ENCODE results near the gene DRAP1. TPM values are rescaled to one million over a fixed set of nuclear protein-coding genes. Genes with fewer than 3 reads are reported as not detected.

The DRAP1 gene
- total and polyA plus RNA-seq, 9 of the 15 experiments (the other 6 are each of a cell fraction or from before 2014, with no cell fraction given): 9.6 to 200 (median 92.9) TPM

- TF ChIP-seq, protein P1, sequence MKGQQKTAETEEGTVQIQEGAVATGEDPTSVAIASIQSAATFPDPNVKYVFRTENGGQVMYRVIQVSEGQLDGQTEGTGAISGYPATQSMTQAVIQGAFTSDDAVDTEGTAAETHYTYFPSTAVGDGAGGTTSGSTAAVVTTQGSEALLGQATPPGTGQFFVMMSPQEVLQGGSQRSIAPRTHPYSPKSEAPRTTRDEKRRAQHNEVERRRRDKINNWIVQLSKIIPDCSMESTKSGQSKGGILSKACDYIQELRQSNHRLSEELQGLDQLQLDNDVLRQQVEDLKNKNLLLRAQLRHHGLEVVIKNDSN (CRISPR knock-in tag; IDR thresholded peaks at IDR 0.05): no peak
- peak; percentile 44; the same call in 1 of the 2 replicates for TF ChIP-seq E2F1 (CRISPR knock-in tag; IDR thresholded peaks at IDR 0.05)
- no peak for TF ChIP-seq HNRNPUL1 (IDR thresholded peaks at IDR 0.05; ENCODE audit: low read length)
- TF ChIP-seq, protein P2, sequence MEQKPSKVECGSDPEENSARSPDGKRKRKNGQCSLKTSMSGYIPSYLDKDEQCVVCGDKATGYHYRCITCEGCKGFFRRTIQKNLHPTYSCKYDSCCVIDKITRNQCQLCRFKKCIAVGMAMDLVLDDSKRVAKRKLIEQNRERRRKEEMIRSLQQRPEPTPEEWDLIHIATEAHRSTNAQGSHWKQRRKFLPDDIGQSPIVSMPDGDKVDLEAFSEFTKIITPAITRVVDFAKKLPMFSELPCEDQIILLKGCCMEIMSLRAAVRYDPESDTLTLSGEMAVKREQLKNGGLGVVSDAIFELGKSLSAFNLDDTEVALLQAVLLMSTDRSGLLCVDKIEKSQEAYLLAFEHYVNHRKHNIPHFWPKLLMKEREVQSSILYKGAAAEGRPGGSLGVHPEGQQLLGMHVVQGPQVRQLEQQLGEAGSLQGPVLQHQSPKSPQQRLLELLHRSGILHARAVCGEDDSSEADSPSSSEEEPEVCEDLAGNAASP (IDR thresholded peaks at IDR 0.05): no peak
- TF ChIP-seq TEAD2 (tag; IDR thresholded peaks at IDR 0.05): no peak
- no peak for TF ChIP-seq OTX1 (CRISPR knock-in tag; IDR thresholded peaks at IDR 0.05)
- TF ChIP-seq NFYB (IDR thresholded peaks at IDR 0.05; ENCODE audit: extremely low read depth, insufficient read length): no peak
- peak; percentile 62 for TF ChIP-seq HNRNPLL (IDR thresholded peaks at IDR 0.05; ENCODE audit: low read depth, low read length, poor library complexity, severe bottlenecking)
- TF ChIP-seq SMARCA4 (IDR thresholded peaks at IDR 0.05): no peak
- no peak for TF ChIP-seq DIDO1 (tag; IDR thresholded peaks at IDR 0.05; ENCODE audit: low read depth)
- TF ChIP-seq KLF6 (CRISPR knock-in tag; IDR thresholded peaks at IDR 0.05; ENCODE audit: borderline replicate concordance): no peak
- TF ChIP-seq FOXK2 (conservative IDR thresholded peaks at IDR 0.05 in 1 of 2, IDR thresholded peaks at IDR 0.05 in 1 of 2; ENCODE audit: low read depth in 2 of 2): peak in 1 of 2 experiments; percentile 98; a peak in 2 of 4 replicates
- no peak for TF ChIP-seq HMGXB4 (CRISPR knock-in tag; IDR thresholded peaks at IDR 0.05)
- TF ChIP-seq ZNF79 (CRISPR knock-in tag; IDR thresholded peaks at IDR 0.05; ENCODE audit: low read depth): no peak
- TF ChIP-seq EZH2 (IDR thresholded peaks at IDR 0.05; ENCODE audit: borderline replicate concordance, low read depth, low read length): no peak
Measured at GRCh38 chr11:65900125-65900898, 18.9 kb upstream of the DRAP1 start, which contains the start of gene FOSL1 (continued).
